Measurements from ENCODE around the gene C9orf85. TPM values are rescaled to one million over a fixed set of nuclear protein-coding genes. Genes with fewer than 3 reads are reported as not detected.

The C9orf85 gene
- total and polyA plus RNA-seq, 9 donors = 8.6 to 18.2 (median 11.5) TPM

- no peaks in the 10 kb centered on the region for H3K36me3 ChIP-seq
- no peaks in the 10 kb centered on the region for H3K4me1 ChIP-seq (ENCODE audit: insufficient read depth)
- intact Hi-C loops (cut with DNase I) = no loop called here
- TF ChIP-seq POLR2A (IDR thresholded peaks at IDR 0.05) (no peak), CTCF (IDR thresholded peaks at IDR 0.05) (no peak), EP300 (IDR thresholded peaks at IDR 0.05) (no peak)
- H3K4me3 ChIP-seq = no peak overlapping the region
- H3K27ac ChIP-seq = no peak overlapping the region
- H3K9me3 ChIP-seq = no peaks in the 10 kb centered on the region
- DNase-seq = no peak
- WGBS, 3 donors = 46 to 72% (median 60%) methylated on average over 2 of the region's 2 CpGs
- no peaks in the 10 kb centered on the region for H3K27me3 ChIP-seq
Observed at GRCh38 chr9:71929791-71930440, 18.5 kb downstream of the C9orf85 start.

- Histone ChIP-seq H3K9me3 (no peaks in the 10 kb centered on the region), H3K4me3 (no peak overlapping the region), H3K36me3 (no peaks in the 10 kb centered on the region), H3K27me3 (no peaks in the 10 kb centered on the region), H3K4me1 (ENCODE audit: insufficient read depth) (no peaks in the 10 kb centered on the region), H3K27ac (no peak overlapping the region)
- intact Hi-C loops (cut with DNase I) = no loop called here
- 23 to 38% (median 28%) methylated on average over 2 of the region's 2 CpGs for WGBS, 3 donors
- no peak for DNase-seq
- TF ChIP-seq POLR2A (IDR thresholded peaks at IDR 0.05) (no peak), CTCF (IDR thresholded peaks at IDR 0.05) (no peak), EP300 (IDR thresholded peaks at IDR 0.05) (no peak)
Observed at GRCh38 chr9:71931166-71931565, 19.7 kb downstream of the C9orf85 start.

- Histone ChIP-seq H3K36me3 (no peaks in the 10 kb centered on the region), H3K4me1 (ENCODE audit: insufficient read depth) (no peaks in the 10 kb centered on the region), H3K4me3 (no peak overlapping the region), H3K9me3 (no peaks in the 10 kb centered on the region), H3K27me3 (no peaks in the 10 kb centered on the region), H3K27ac (no peak overlapping the region)
- intact Hi-C loops (cut with DNase I) = no loop called here
- DNase-seq = no peak
- TF ChIP-seq CTCF (IDR thresholded peaks at IDR 0.05) (no peak), POLR2A (IDR thresholded peaks at IDR 0.05) (no peak), EP300 (IDR thresholded peaks at IDR 0.05) (no peak)
- 61 to 67% (median 66%) methylated on average over 1 of the region's 1 CpG for WGBS, 3 donors
Observed at GRCh38 chr9:71936066-71936465, 24.6 kb downstream of the C9orf85 start.

GRCh38 chr9:71937070-71937625 lies 25.7 kb downstream of the C9orf85 start:
- Histone ChIP-seq H3K9me3 (no peaks in the 10 kb centered on the region), H3K4me1 (ENCODE audit: insufficient read depth) (no peaks in the 10 kb centered on the region), H3K27me3 (no peaks in the 10 kb centered on the region), H3K4me3 (no peak overlapping the region), H3K36me3 (no peaks in the 10 kb centered on the region), H3K27ac (no peak overlapping the region)
- intact Hi-C loops (cut with DNase I) = no loop called here
- 80 to 86% (median 85%) methylated on average over 4 of the region's 4 CpGs for WGBS, 3 donors
- TF ChIP-seq POLR2A (IDR thresholded peaks at IDR 0.05) (no peak), EP300 (IDR thresholded peaks at IDR 0.05) (no peak)
- DNase-seq = no peak

- no peak for TF ChIP-seq CTCF (IDR thresholded peaks at IDR 0.05)
- TF ChIP-seq POLR2A (IDR thresholded peaks at IDR 0.05) = no peak
- TF ChIP-seq EP300 (IDR thresholded peaks at IDR 0.05) = no peak
- no peaks in the 10 kb centered on the region for H3K27me3 ChIP-seq
- H3K36me3 ChIP-seq = no peaks in the 10 kb centered on the region
- WGBS, 3 donors = 51 to 66% (median 63%) methylated on average over 1 of the region's 1 CpG
- H3K9me3 ChIP-seq = no peaks in the 10 kb centered on the region
- no peak for DNase-seq
- no peak overlapping the region for H3K4me3 ChIP-seq
- intact Hi-C loops (cut with DNase I) = no loop called here
- no peak overlapping the region for H3K27ac ChIP-seq
- no peaks in the 10 kb centered on the region for H3K4me1 ChIP-seq (ENCODE audit: insufficient read depth)
Observed at GRCh38 chr9:71937898-71938297, 26.5 kb downstream of the C9orf85 start.
